Measurements from ENCODE around the gene GMPPB. TPM values are rescaled to one million over a fixed set of nuclear protein-coding genes. Genes with fewer than 3 reads are reported as not detected.
A peak's percentile ranks its signal among the peaks of the same experiment; 100 is the strongest.

Gene GMPPB
- total and polyA plus RNA-seq, 8 donors, result 14.4 to 81.7 (median 34.9) TPM

GRCh38 chr3:49712631-49713317 lies 11.0 kb downstream of the GMPPB start:
- 50 to 68% (median 65%) methylated on average over 5 to 7 of the region's 7 CpGs for WGBS, 5 donors
- Histone ChIP-seq H3K9me3 (no peaks in the 10 kb centered on the region), H3K4me3 (no peak overlapping the region), H3K27ac (no peak overlapping the region), H3K36me3 (peaks cover 0 to 75% (median 53%) of the 10 kb centered on the region in 4 donors), H3K27me3 (no peaks in the 10 kb centered on the region), H3K4me1 (peaks cover 0 to 3% (median 0%) of the 10 kb centered on the region in 4 donors)
- no peak for TF ChIP-seq POLR2A (IDR thresholded peaks at IDR 0.05)
- intact Hi-C loops (cut with DNase I; ENCODE audit: low total_unique reads), result loop anchor here (10.0 kb wide), 1 partner anchor 122 kb away; no protein-coding TSS in a partner anchor
- DNase-seq, result peak in 1 of 2 donors; percentile 21

GRCh38 chr3:49712166-49712565 lies 11.6 kb downstream of the GMPPB start:
- Histone ChIP-seq H3K4me3 (no peak overlapping the region), H3K27me3 (no peaks in the 10 kb centered on the region), H3K27ac (no peak overlapping the region), H3K36me3 (peaks cover 0 to 78% (median 57%) of the 10 kb centered on the region in 4 donors), H3K4me1 (no peaks in the 10 kb centered on the region), H3K9me3 (no peaks in the 10 kb centered on the region)
- DNase-seq, result peak in 1 of 2 donors; percentile 1
- intact Hi-C loops (cut with DNase I; ENCODE audit: low total_unique reads), result loop anchor here (10.0 kb wide), 1 partner anchor 123 kb away; no protein-coding TSS in a partner anchor
- no peak for TF ChIP-seq POLR2A (IDR thresholded peaks at IDR 0.05)
- no peak for TF ChIP-seq CTCF (IDR thresholded peaks at IDR 0.05)
- no peak for TF ChIP-seq EP300 (IDR thresholded peaks at IDR 0.05)
- no peak for TF ChIP-seq POLR2AphosphoS5 (IDR thresholded peaks at IDR 0.05)
- 89 to 97% (median 93%) methylated on average over 4 to 11 of the region's 11 CpGs for WGBS, 5 donors

- no peak overlapping the region for H3K27ac ChIP-seq
- no peaks in the 10 kb centered on the region for H3K4me1 ChIP-seq
- no peak for TF ChIP-seq CTCF (IDR thresholded peaks at IDR 0.05)
- no peak for TF ChIP-seq POLR2A (IDR thresholded peaks at IDR 0.05)
- TF ChIP-seq EP300 (IDR thresholded peaks at IDR 0.05), result no peak
- TF ChIP-seq POLR2AphosphoS5 (IDR thresholded peaks at IDR 0.05), result no peak
- peaks cover 0 to 78% (median 60%) of the 10 kb centered on the region in 4 donors for H3K36me3 ChIP-seq
- no peak overlapping the region for H3K4me3 ChIP-seq
- intact Hi-C loops (cut with DNase I; ENCODE audit: low total_unique reads), result loop anchor here (10.0 kb wide), 1 partner anchor 123 kb away; no protein-coding TSS in a partner anchor
- H3K27me3 ChIP-seq, result no peaks in the 10 kb centered on the region
- 86 to 93% (median 92%) methylated on average over 5 of the region's 5 CpGs for WGBS, 5 donors
- DNase-seq, result peak in 1 of 2 donors; percentile 7
- no peaks in the 10 kb centered on the region for H3K9me3 ChIP-seq
Measured at GRCh38 chr3:49711489-49711888, 12.3 kb downstream of the GMPPB start.

DNA sequence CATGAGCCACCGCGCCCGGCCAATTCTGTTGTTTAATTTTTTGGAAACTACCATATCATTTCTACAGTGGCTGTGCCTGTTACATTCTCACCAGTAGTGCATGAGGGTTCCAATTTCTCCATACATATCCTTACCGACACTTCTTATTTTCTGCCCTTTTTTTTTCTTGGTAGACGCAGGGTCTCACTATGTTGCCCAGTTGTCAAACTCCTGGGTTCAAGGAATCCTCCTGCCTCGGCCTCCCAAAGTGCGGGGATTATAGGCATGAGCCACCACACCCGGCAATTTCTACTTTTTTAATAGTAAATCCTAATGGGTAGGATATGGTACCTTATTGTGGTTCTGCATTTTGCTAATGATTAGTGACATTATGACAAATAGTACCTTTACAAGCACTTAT lies 13.9 kb downstream of the GMPPB start:
- Histone ChIP-seq H3K27me3 (no peaks in the 10 kb centered on the region), H3K4me1 (no peaks in the 10 kb centered on the region), H3K27ac (no peak overlapping the region), H3K9me3 (no peaks in the 10 kb centered on the region), H3K36me3 (peaks cover 3 to 79% (median 62%) of the 10 kb centered on the region in 4 donors), H3K4me3 (no peak overlapping the region)
- no peak for DNase-seq
- intact Hi-C loops (cut with DNase I; ENCODE audit: low total_unique reads), result loop anchor here (10.0 kb wide), 1 partner anchor 125 kb away; no protein-coding TSS in a partner anchor
- 90 to 99% (median 98%) methylated on average over 8 of the region's 8 CpGs for WGBS, 5 donors
- no peak for TF ChIP-seq POLR2AphosphoS5 (IDR thresholded peaks at IDR 0.05)
- TF ChIP-seq CTCF (IDR thresholded peaks at IDR 0.05), result no peak
- TF ChIP-seq POLR2A (IDR thresholded peaks at IDR 0.05), result no peak
- TF ChIP-seq EP300 (IDR thresholded peaks at IDR 0.05), result no peak

DNA sequence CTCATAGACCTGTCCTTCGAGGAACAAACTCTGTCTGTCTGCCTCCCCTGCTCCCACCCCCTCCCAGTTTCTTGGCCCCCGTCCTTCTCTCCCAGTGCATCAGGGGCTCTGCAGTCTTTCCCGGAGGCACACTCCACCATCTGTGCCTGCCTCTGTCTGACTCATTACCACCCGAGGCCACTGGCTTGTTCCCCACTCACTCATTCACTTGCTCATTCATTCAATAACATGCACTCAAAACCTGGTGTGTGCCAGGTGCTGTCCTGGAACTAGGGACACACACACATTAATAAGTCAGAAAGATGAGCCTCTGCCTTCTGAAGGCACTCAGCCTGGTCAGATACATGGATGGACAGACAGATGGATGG lies 16.7 kb downstream of the GMPPB start:
- DNase-seq, result no peak
- peaks cover 14 to 82% (median 66%) of the 10 kb centered on the region in 4 donors for H3K36me3 ChIP-seq

More for the DNA sequence above, 16.7 kb downstream of the GMPPB start:
- Histone ChIP-seq H3K4me3 (no peak overlapping the region), H3K9me3 (no peaks in the 10 kb centered on the region), H3K27ac (no peak overlapping the region), H3K27me3 (no peaks in the 10 kb centered on the region), H3K4me1 (peaks cover 0 to 8% (median 0%) of the 10 kb centered on the region in 4 donors)
- 76 to 86% (median 81%) methylated on average over 4 of the region's 4 CpGs for WGBS, 5 donors
- intact Hi-C loops (cut with DNase I; ENCODE audit: low total_unique reads), result no loop called here
- no peak for TF ChIP-seq POLR2A (IDR thresholded peaks at IDR 0.05)
- TF ChIP-seq CTCF (IDR thresholded peaks at IDR 0.05), result no peak
- no peak for TF ChIP-seq EP300 (IDR thresholded peaks at IDR 0.05)
- TF ChIP-seq POLR2AphosphoS5 (IDR thresholded peaks at IDR 0.05), result no peak

Data from stomach (tissue), 9 donors.